GM13977 (cell line): ENCODE results near the gene CCDC85A.

ENCODE experiments used
- DNase-seq: peaks from one replicate; pipeline ENCODE4 v3.0.0; 2012; ENCODE audit warnings: low spot score
- in situ Hi-C: fragments of 300-500 bp; cut with MboI; formaldehyde crosslinking; loops from one replicate; pipeline ENCODE4 v1.12.0; 2022; ENCODE audit warnings: low sequenced_read_pairs, low pct_unique_long_range_greater_than_20kb, mixed read lengths, inconsistent platforms; ENCODE audit not compliant: unreplicated experiment
- TF ChIP-seq, protein P1 (sequence below): IDR thresholded peaks from 2 replicates; pipeline ENCODE4 v1.5.1; 2012; ENCODE audit warnings: mild to moderate bottlenecking, control low read depth; ENCODE audit not compliant: insufficient read depth; ENCODE audit errors: extremely low read depth, missing control alignments

CCDC85A gene

DNA sequence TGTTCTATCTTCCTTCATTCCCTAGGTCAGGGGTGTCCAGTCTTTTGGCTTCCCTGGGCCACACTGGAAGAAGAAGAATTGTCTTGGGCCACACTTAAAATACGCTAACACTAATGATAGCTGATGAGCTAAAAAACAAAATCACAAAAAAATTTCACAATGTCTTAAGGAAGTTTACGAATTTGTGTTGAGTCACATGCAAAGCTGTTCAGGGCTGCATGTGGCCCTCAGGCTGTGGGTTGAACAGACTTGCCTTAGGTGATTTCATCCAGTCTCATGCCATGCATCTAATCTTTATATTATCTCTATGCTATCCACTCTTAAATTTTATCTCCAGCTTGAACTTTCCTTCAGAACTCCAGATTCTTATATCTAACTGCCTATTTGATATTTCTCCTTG lies 80.1 kb downstream of the CCDC85A start:
- in situ Hi-C loops, result no loop called here
- TF ChIP-seq, protein P1, sequence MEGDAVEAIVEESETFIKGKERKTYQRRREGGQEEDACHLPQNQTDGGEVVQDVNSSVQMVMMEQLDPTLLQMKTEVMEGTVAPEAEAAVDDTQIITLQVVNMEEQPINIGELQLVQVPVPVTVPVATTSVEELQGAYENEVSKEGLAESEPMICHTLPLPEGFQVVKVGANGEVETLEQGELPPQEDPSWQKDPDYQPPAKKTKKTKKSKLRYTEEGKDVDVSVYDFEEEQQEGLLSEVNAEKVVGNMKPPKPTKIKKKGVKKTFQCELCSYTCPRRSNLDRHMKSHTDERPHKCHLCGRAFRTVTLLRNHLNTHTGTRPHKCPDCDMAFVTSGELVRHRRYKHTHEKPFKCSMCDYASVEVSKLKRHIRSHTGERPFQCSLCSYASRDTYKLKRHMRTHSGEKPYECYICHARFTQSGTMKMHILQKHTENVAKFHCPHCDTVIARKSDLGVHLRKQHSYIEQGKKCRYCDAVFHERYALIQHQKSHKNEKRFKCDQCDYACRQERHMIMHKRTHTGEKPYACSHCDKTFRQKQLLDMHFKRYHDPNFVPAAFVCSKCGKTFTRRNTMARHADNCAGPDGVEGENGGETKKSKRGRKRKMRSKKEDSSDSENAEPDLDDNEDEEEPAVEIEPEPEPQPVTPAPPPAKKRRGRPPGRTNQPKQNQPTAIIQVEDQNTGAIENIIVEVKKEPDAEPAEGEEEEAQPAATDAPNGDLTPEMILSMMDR, result no peak
- DNase-seq, result no peak

DNA sequence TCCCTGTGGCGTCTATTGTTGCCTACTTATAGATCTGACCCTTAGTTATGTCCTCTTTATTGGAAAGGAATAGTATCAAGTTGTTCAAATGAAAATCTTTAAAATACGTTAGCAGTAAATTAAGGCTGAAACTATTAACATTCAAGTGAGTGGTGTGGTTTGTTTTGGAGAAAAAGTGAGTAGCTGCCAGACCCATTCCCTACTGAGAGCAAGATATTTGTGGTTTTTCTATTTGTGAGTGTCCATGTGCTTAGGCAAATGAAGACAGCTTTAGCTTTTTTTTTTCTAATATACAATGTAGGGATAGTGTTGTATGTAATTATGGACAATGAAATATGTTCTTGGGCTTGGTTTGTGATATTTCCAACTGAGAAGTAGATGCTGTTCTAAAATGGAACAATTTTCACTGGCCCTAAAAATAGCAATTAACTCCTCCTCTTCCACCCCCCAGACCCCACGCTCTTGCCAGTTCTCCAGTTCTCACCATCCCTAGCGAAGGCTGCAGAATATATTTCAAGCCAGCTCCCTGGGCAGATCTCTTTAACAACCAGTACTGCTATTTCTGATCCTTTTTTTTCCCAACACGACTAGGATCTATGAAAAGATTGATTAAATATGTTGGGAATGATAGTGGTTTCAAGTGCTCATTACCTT lies 83.1 kb downstream of the CCDC85A start:
- in situ Hi-C loops, result no loop called here
- TF ChIP-seq, protein P1, result no peak
- no peak for DNase-seq

DNA sequence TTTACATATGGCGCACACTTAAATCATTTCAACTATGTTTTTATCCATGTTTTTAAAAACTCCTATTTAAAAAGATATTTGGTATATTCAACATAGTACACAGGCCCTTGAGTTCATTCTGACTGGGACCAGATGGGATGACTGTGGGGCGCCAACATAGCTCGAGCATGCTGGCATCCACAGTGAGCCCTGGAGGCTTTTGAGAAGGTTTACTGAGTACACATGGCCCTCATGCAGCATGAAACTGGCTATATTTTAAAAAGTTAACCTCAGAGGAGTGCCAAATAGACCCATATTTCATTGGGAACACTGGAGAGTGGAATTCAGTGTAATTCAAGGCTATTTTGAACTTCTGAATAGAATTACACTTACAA lies 83.6 kb downstream of the CCDC85A start:
- TF ChIP-seq, protein P1, result no peak
- in situ Hi-C loops, result no loop called here
- no peak for DNase-seq

DNA sequence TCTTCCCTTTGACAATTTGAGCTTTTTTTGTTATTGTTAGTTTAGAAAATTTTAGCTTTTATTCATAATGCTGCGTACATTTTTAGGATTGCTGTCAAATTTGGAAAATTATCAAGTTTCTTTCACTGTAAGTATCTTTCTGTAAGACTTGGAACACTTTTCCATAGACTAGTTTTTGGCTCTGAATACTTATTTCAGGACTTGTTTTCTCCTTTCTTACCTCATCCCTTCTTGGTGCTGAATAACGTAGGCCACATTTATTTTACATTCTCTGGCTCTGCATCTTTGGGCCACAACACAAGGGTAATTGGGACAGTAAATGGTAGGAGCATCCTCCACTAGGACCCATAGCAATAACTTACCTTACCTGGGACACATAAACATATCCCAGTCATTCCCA lies 85.1 kb downstream of the CCDC85A start:
- TF ChIP-seq, protein P1, result no peak
- in situ Hi-C loops, result no loop called here
- no peak for DNase-seq

DNA sequence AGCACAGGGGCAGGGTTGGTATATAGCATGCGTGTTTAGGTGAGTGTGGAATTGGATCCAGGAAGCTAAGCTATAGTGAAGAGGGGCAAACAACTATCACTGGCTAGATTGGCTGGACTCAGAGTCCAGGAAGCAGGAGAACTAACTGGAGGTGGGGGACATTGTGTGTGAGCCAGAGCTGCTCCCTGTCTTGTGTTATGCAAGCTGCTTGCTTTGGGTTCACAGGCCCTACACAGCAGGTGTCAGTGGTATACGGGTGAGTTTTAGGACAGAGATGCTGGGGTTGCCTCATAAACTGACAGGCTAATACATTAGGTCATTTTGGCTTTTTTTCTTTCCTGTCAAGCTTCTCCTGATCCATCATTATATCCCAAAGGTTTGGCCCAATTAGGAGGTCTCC lies 87.5 kb downstream of the CCDC85A start:
- TF ChIP-seq, protein P1, result no peak
- in situ Hi-C loops, result no loop called here
- no peak for DNase-seq

DNA sequence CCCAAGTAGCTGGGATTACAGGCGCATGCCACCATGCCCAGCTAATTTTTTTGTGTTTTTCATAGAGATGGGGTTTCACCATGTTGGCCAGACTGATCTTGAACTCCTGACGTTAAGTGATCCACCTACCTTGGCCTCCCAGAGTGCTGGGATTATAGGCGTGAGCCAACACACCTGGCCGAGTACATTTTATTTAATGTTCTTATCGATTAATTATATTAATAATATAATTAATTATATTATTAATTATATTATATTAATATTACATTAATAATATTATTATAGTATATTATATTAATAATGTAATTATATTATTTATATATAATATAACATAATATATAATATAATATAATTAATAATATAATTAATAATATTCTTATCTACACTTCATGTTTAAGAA lies 101.4 kb downstream of the CCDC85A start:
- TF ChIP-seq, protein P1, result no peak
- in situ Hi-C loops, result no loop called here
- DNase-seq, result no peak
